Thyroid gland (tissue), 4 donors: ENCODE results near the gene DOC2A. TPM values are rescaled to one million over a fixed set of nuclear protein-coding genes. Genes with fewer than 3 reads are reported as not detected.

Experiments
- DNase-seq, 2 donors: peaks; one replicate each; pipeline ENCODE4 v3.0.0-alpha.2; 2019
- H3K27ac ChIP-seq, 3 donors: fragments of 200-600 bp; sonication (generic); 1 replicate in 2 of 3; 2 replicates in 1 of 3; pipeline ENCODE4 v1.5.1; 2016 to 2019; ENCODE audit warnings: mild to moderate bottlenecking in 1 of 3, moderate library complexity in 1 of 3
- H3K27me3 ChIP-seq: fragments of 200-600 bp; sonication (generic); one replicate; pipeline ENCODE4 v1.5.1; 2019
- H3K36me3 ChIP-seq, 2 donors: fragments of 200-600 bp; sonication (generic); one replicate each; pipeline ENCODE4 v1.5.1; 2016 to 2019
- H3K4me1 ChIP-seq, 2 donors: fragments of 200-600 bp; sonication (generic); one replicate each; pipeline ENCODE4 v1.5.1; 2017 to 2019
- H3K4me3 ChIP-seq, 3 donors: fragments of 200-600 bp; sonication (generic); replicated peaks in 1 of 3; 1 replicate in 2 of 3; 2 replicates in 1 of 3; pipeline ENCODE4 v1.5.1; 2016; ENCODE audit warnings: mild to moderate bottlenecking in 1 of 3
- H3K9me3 ChIP-seq: fragments of 200-600 bp; sonication (generic); one replicate; pipeline ENCODE4 v1.5.1; 2017
- POLR2A ChIP-seq, 2 donors: fragments of 450-650 bp; IDR thresholded peaks; one replicate each; pipeline ENCODE4 v1.6.1; 2017; ENCODE audit warnings: antibody characterized with exemption in 2 of 2, mild to moderate bottlenecking in 2 of 2, moderate library complexity in 1 of 2
- WGBS, 2 donors: methylation state at CpG; one replicate each; pipeline ENCODE4 v1.1.5; 2017; 5-methylcytosine and 5-hydroxymethylcytosine counted together
- intact Hi-C: fragments of 100-400 bp; cut with DNase I; formaldehyde crosslinking; loops from one replicate; pipeline ENCODE4 v1.15.1; 2023
- total RNA-seq, 4 donors: library from RNA; depleted of rRNA; stranded (reverse); fragments of >200 nt; gene quantifications; one replicate each; pipeline ENCODE4 v1.2.3, GENCODE V29; 2016
- TF ChIP-seq, protein P1 (sequence below), 6 experiments: fragments of 200-600 bp in 3 of 6; fragments of 450-650 bp in 3 of 6; sonication (generic) in 3 of 6; IDR thresholded peaks; one replicate each; pipeline ENCODE4 v1.5.1; 2016 to 2019; ENCODE audit warnings: antibody characterized with exemption in 6 of 6, mild to moderate bottlenecking in 2 of 6, inconsistent platforms in 1 of 6, moderate library complexity in 1 of 6

Gene DOC2A
- total RNA-seq, 4 donors from 2014 or later: 0.22 to 1.2 (median 0.94) TPM; not detected in 1

DNA sequence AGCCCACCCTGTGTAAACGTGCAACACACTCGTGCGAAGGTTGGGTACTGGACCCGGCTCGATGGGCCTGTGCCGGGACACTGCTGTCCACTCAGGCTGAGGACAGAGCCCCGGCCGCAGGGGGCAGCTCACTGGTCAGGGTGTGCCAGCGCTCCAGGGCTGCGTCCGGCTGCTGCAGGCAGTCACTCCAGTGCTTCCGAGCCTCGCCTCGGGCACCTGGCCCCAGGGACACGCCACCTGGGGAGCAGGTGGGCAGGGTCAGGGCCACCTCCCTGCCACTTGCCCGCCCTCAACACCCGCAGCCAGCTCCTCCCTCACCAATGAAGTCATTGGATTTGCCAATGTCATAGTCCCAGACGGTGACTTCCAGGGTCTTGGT lies 4.7 kb downstream of the DOC2A start:
- intact Hi-C loops: no loop called here

DNA sequence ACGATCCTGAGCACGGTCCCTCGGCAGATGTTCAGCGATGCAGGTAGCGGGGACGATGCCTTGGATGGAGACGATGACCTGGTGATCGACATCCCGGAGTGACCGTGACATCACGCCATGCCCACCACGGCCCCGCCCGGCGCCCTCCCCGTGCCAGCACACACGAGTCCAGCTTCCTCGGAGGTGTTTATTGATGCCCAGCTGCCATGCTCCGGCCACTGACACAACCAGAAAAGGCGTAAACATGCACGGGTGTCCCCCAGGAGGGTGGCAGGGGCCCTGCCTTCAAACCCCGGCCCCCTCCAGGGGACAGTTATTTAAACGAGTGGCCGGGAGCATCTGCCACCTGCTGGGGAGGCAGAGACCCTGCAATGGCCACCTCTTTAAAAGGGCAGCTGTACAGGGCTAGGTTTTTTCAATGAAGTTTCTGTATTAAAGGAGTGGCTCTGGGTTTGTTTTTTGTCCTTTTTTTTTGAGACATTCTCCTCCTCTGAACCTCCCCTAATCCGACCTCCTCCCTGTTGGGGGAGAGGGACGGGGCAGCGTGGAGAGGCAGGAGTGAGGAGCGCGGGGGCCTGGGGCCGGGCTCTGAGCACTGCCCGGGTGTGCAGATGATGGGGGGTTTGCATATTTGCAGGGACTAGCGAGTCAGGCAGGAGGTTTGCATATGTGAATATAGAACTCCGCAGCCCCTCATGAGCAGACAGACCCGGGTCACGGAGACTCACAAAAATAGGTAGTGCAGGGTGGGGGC lies 5.3 kb downstream of the DOC2A start:
- no peak overlapping the region for H3K27ac ChIP-seq
- H3K27me3 ChIP-seq: peaks cover 8% of the 10 kb centered on the region
- H3K9me3 ChIP-seq: no peaks in the 10 kb centered on the region
- H3K36me3 ChIP-seq: peaks cover 0 to 2% of the 10 kb centered on the region in 2 donors
- peaks cover 2% of the 10 kb centered on the region in 2 donors for H3K4me1 ChIP-seq
- TF ChIP-seq, protein P1, sequence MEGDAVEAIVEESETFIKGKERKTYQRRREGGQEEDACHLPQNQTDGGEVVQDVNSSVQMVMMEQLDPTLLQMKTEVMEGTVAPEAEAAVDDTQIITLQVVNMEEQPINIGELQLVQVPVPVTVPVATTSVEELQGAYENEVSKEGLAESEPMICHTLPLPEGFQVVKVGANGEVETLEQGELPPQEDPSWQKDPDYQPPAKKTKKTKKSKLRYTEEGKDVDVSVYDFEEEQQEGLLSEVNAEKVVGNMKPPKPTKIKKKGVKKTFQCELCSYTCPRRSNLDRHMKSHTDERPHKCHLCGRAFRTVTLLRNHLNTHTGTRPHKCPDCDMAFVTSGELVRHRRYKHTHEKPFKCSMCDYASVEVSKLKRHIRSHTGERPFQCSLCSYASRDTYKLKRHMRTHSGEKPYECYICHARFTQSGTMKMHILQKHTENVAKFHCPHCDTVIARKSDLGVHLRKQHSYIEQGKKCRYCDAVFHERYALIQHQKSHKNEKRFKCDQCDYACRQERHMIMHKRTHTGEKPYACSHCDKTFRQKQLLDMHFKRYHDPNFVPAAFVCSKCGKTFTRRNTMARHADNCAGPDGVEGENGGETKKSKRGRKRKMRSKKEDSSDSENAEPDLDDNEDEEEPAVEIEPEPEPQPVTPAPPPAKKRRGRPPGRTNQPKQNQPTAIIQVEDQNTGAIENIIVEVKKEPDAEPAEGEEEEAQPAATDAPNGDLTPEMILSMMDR (IDR thresholded peaks at IDR 0.05): peak; percentile 49 to 81 (median 62)
- TF ChIP-seq POLR2A (IDR thresholded peaks at IDR 0.05): no peak
- intact Hi-C loops: no loop called here
- DNase-seq: peak; percentile 20 to 21
- WGBS, 2 donors: 59 to 69% methylated on average over 18 to 19 of the region's 35 CpGs
- H3K4me3 ChIP-seq: no peak overlapping the region

More for the DNA sequence above, 4.7 kb downstream of the DOC2A start:
- H3K4me3 ChIP-seq: no peak overlapping the region
- H3K4me1 ChIP-seq: peaks cover 7% of the 10 kb centered on the region in 2 donors
- no peak for TF ChIP-seq POLR2A (IDR thresholded peaks at IDR 0.05)
- TF ChIP-seq, protein P1 (IDR thresholded peaks at IDR 0.05): no peak
- H3K9me3 ChIP-seq: no peaks in the 10 kb centered on the region
- no peak overlapping the region for H3K27ac ChIP-seq
- WGBS, 2 donors: 83 to 92% methylated on average over 1 to 10 of the region's 18 CpGs
- peaks cover 13% of the 10 kb centered on the region for H3K27me3 ChIP-seq
- DNase-seq: no peak
- peaks cover 0 to 2% of the 10 kb centered on the region in 2 donors for H3K36me3 ChIP-seq

DNA sequence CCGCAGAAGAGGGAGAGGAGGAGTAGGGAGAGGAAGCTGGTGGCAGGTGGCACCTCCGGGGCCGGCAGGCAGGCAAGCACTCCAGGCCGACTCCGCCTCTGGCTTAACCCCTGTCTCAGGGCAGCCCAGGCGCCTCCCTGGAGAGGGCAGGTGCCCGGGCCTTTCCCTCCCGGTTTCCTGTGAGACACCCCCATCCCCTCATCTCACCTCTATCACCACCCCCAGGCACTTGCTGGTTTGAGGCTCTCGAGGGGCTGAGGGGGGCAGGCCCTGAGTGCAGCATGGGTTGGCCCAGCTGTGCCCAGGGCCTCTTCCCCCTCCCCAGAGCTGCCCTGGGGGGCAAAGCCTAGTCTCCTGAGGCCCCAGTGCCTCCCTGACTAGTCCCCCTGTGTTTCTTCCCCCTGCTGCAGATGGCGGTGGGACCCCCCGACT lies 6.0 kb downstream of the DOC2A start:
- Histone ChIP-seq H3K36me3 (peaks cover 0 to 2% of the 10 kb centered on the region in 2 donors), H3K4me3 (no peak overlapping the region), H3K4me1 (no peaks in the 10 kb centered on the region), H3K9me3 (no peaks in the 10 kb centered on the region), H3K27me3 (peaks cover under 1% of the 10 kb centered on the region), H3K27ac (no peak overlapping the region)
- 67% methylated on average over 3 to 10 of the region's 11 CpGs for WGBS, 2 donors
- intact Hi-C loops: loop anchor here (5.0 kb wide), 1 partner anchor 308 kb away; no protein-coding TSS in a partner anchor
- TF ChIP-seq POLR2A (IDR thresholded peaks at IDR 0.05): no peak
- TF ChIP-seq, protein P1 (IDR thresholded peaks at IDR 0.05): no peak
- no peak for DNase-seq

GRCh38 chr16:30004424-30004776 lies 6.4 kb downstream of the DOC2A start:
- intact Hi-C loops: loop anchor here (5.0 kb wide), 1 partner anchor 307 kb away; no protein-coding TSS in a partner anchor
- no peaks in the 10 kb centered on the region for H3K4me1 ChIP-seq
- H3K27ac ChIP-seq: no peak overlapping the region
- no peak for TF ChIP-seq POLR2A (IDR thresholded peaks at IDR 0.05)
- TF ChIP-seq, protein P1 (IDR thresholded peaks at IDR 0.05): no peak
- 73 to 81% methylated on average over 17 to 19 of the region's 19 CpGs for WGBS, 2 donors
- no peaks in the 10 kb centered on the region for H3K27me3 ChIP-seq
- no peak for DNase-seq
- peaks cover 0 to 2% of the 10 kb centered on the region in 2 donors for H3K36me3 ChIP-seq
- no peaks in the 10 kb centered on the region for H3K9me3 ChIP-seq
- H3K4me3 ChIP-seq: no peak overlapping the region
